GM10248 (cell line): Measurements from ENCODE around the gene ALPI.

Source experiments
- CTCF ChIA-PET: fragments of 300-600 bp; sonication (Branson Sonifier 250); formaldehyde crosslinking; extraction: SDS; loops from one replicate; lab custom pipeline; 2021; ENCODE audit warnings: antibody characterized with exemption; lab: Yijun Ruan, JAX
- POLR2A ChIA-PET: fragments of 350-650 bp; sonication (Branson Sonifier 250); formaldehyde crosslinking; extraction: SDS; loops from one replicate; lab custom pipeline; 2020; ENCODE audit warnings: antibody characterized with exemption; lab: Yijun Ruan, JAX
- DNase-seq: peaks from one replicate; pipeline ENCODE4 v3.0.0; 2012; ENCODE audit errors: extremely low spot score
- TF ChIP-seq, protein P1 (sequence below): IDR thresholded peaks from 2 replicates; pipeline ENCODE4 v1.5.1; 2012; ENCODE audit warnings: mild to moderate bottlenecking, low read depth; ENCODE audit errors: extremely low read depth, missing control alignments, control extremely low read depth

ALPI gene

DNA sequence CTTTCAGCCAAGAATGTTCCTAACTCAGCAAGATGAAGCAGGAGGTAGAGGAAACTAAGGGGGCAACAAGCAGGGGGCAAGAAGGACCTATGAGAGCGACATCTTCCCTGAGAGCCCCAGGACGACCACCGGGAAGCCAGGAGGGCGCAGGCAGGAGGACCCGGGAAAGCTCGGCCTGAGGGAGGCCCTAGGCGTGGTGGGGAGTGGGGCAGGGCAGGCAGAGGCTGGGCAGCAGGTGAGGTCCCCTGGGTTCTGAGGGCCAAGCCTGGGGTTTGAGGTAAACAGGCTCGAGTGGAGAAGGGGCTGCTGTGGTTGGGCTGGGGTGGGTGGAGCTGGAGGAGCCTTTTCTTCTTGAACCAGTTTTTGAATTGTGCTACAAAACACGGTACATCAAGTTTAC, 1.3 kb upstream of the ALPI start:
- TF ChIP-seq, protein P1, sequence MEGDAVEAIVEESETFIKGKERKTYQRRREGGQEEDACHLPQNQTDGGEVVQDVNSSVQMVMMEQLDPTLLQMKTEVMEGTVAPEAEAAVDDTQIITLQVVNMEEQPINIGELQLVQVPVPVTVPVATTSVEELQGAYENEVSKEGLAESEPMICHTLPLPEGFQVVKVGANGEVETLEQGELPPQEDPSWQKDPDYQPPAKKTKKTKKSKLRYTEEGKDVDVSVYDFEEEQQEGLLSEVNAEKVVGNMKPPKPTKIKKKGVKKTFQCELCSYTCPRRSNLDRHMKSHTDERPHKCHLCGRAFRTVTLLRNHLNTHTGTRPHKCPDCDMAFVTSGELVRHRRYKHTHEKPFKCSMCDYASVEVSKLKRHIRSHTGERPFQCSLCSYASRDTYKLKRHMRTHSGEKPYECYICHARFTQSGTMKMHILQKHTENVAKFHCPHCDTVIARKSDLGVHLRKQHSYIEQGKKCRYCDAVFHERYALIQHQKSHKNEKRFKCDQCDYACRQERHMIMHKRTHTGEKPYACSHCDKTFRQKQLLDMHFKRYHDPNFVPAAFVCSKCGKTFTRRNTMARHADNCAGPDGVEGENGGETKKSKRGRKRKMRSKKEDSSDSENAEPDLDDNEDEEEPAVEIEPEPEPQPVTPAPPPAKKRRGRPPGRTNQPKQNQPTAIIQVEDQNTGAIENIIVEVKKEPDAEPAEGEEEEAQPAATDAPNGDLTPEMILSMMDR = no peak
- no peak for DNase-seq
- ChIA-PET CTCF (interaction anchor here (2.1 kb wide), 1 partner anchor 15 kb away, joined by 5 read pairs; no protein-coding TSS in a partner anchor), POLR2A (no interaction called here)

DNA sequence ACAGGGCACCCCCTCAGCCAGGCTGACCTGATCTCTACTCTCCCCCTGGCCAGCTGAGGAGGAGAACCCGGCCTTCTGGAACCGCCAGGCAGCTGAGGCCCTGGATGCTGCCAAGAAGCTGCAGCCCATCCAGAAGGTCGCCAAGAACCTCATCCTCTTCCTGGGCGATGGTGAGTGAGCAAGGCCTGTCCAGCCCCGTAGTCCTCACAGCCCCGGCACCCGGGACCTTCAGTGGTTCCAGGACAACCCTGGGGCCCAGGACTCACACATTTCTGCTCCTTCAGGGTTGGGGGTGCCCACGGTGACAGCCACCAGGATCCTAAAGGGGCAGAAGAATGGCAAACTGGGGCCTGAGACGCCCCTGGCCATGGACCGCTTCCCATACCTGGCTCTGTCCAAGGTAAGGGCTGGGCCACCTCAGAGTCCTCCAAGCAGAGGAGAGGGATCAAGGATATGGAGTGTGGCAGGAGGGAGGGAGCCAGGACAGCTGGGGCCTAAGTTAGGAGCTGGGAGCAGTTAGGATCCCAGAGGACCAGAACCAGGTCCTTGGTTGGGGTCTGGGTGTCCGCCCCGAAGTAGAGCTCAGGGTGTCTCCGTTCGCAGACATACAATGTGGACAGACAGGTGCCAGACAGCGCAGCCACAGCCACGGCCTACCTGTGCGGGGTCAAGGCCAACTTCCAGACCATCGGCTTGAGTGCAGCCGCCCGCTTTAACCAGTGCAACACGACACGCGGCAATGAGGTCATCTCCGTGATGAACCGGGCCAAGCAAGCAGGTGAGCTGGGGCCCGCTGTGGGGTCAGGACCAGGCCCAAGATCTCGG, 555 bp downstream of the ALPI start:
- TF ChIP-seq, protein P1 = no peak
- POLR2A ChIA-PET = no interaction called here
- CTCF ChIA-PET = interaction anchor here (1.5 to 2.1 kb wide), 2 partner anchors 10 to 12 kb away, joined by 4 to 8 read pairs; no protein-coding TSS in a partner anchor
- DNase-seq = no peak

DNA sequence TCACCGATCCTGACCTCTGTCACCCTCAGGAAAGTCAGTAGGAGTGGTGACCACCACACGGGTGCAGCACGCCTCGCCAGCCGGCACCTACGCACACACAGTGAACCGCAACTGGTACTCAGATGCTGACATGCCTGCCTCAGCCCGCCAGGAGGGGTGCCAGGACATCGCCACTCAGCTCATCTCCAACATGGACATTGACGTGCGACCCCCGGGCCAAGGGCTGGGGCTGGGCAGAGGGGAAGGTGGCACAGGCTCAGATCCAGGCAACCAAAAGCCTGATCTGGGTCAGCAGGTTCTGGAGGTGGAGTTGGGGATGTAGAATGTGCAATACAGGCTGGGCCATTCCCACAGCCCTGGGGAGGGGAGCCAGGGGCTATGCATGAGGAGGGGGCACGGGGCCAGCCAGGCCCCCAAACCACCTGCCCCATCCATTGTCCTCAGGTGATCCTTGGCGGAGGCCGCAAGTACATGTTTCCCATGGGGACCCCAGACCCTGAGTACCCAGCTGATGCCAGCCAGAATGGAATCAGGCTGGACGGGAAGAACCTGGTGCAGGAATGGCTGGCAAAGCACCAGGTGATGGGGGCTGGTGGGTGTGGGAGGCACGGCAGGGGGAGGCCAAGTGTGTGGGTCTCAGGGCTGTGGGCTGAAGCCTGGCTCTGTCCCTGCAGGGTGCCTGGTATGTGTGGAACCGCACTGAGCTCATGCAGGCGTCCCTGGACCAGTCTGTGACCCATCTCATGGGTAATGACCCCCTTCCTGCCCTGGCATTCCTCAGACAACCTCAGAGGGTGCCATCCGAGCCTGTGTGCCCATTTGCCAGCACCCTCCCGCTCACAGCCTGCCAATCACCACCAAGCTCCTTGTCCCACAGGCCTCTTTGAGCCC, 1.4 kb downstream of the ALPI start:
- DNase-seq = no peak
- ChIA-PET POLR2A (no interaction called here), CTCF (interaction anchor here (1.5 to 2.1 kb wide), 2 partner anchors 11 to 13 kb away, joined by 4 to 8 read pairs; no protein-coding TSS in a partner anchor)
- TF ChIP-seq, protein P1 = no peak

DNA sequence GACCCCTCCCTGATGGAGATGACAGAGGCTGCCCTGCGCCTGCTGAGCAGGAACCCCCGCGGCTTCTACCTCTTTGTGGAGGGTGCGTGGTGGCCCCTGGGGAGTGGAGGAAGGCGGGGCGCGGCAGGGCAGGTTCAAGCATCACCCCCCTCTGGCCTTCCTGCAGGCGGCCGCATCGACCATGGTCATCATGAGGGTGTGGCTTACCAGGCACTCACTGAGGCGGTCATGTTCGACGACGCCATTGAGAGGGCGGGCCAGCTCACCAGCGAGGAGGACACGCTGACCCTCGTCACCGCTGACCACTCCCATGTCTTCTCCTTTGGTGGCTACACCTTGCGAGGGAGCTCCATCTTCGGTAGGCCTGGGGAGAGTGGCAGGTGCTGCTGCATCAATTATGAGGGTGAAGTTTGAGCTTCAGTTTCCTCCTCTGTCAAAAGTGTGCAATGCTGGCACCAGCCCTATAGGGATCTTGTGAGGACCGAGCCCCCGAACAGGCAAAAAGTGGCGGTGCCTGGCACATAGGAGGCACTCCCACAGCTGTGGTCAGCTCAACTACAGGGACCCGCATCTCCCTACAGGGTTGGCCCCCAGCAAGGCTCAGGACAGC, 2.2 kb downstream of the ALPI start:
- CTCF ChIA-PET = no interaction called here
- no peak for DNase-seq
- POLR2A ChIA-PET = no interaction called here
- TF ChIP-seq, protein P1 = no peak

DNA sequence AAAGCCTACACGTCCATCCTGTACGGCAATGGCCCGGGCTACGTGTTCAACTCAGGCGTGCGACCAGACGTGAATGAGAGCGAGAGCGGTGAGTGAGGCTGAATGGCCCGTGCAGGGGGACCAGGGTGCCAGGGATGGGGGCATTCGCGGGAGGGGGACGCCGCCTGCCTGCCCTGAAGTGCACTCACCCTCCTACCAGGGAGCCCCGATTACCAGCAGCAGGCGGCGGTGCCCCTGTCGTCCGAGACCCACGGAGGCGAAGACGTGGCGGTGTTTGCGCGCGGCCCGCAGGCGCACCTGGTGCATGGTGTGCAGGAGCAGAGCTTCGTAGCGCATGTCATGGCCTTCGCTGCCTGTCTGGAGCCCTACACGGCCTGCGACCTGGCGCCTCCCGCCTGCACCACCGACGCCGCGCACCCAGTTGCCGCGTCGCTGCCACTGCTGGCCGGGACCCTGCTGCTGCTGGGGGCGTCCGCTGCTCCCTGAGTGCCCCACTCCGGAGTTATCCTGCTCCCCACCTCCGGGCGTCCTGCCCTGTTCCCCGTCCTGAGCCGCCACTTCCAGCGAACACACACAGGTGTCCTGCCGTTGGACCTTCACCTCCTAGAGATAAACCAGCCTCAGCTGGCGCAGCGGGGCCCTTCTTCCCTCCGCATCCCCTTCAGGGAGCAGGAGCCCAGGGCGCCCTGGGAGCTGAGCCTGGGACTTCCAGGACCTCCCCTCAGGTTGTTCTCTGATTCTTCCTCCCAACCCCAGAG, 2.9 kb downstream of the ALPI start:
- no peak for DNase-seq
- ChIA-PET POLR2A (no interaction called here), CTCF (interaction anchor here (1.1 kb wide), 1 partner anchor 20 kb away, joined by 3 read pairs; no protein-coding TSS in a partner anchor)
- TF ChIP-seq, protein P1 = no peak
